Measurements from ENCODE around the gene ALKAL2. TPM values are rescaled to one million over a fixed set of nuclear protein-coding genes. Genes with fewer than 3 reads are reported as not detected.
A peak's percentile ranks its signal among the peaks of the same experiment; 100 is the strongest.

The ALKAL2 gene
- total and polyA plus RNA-seq, 9 of the 15 experiments (the other 6 are each of a cell fraction or from before 2014, with no cell fraction given): not detected

DNA sequence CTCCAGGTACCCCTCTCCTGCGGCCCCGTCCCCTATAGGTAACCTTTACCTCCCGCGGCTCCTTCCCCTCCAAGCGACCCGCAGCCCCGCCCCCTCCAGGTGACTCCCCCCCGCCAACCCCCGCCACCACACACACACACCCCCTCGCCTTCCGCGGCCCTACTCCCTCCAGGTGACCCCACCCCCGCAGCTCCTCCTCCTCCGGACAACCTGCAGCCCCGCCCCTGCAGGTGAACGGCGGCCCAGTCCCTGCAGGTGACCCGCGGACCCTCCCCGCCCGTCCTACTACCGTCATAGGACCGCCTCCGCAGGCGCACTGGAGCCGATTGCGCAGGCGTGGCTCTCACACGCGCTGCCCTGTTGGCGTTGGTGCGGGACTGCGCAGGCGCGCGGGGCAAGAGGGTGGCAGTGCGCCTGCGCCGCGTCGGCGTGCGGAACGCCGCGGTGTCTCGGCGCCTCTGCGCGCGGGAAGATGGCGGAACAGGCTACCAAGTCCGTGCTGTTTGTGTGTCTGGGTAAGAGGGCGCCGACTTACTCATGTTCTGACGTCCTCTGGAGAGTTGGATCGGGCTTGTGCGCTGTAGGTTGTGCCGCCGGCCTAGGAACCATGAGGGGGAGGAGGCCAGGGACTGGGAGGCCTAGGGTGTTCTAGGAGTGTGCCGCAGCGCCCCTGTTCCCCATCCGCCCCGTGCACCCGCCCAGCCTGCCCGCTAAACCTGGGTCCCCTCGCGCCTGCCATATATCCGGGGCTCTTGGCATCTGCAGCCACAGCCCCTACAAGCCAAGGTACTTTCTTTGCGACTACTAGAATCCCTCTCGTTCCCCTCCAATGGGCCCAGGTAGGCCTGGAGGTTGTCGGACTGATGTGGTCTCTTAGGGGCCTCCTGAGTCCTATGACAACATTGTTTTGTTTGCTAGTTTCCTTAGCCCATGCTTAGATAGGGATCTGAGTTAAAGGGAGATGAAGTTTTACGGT, 23.1 kb downstream of the ALKAL2 start, which contains the start of gene ACP1 (continued):
- TF ChIP-seq, protein P1, sequence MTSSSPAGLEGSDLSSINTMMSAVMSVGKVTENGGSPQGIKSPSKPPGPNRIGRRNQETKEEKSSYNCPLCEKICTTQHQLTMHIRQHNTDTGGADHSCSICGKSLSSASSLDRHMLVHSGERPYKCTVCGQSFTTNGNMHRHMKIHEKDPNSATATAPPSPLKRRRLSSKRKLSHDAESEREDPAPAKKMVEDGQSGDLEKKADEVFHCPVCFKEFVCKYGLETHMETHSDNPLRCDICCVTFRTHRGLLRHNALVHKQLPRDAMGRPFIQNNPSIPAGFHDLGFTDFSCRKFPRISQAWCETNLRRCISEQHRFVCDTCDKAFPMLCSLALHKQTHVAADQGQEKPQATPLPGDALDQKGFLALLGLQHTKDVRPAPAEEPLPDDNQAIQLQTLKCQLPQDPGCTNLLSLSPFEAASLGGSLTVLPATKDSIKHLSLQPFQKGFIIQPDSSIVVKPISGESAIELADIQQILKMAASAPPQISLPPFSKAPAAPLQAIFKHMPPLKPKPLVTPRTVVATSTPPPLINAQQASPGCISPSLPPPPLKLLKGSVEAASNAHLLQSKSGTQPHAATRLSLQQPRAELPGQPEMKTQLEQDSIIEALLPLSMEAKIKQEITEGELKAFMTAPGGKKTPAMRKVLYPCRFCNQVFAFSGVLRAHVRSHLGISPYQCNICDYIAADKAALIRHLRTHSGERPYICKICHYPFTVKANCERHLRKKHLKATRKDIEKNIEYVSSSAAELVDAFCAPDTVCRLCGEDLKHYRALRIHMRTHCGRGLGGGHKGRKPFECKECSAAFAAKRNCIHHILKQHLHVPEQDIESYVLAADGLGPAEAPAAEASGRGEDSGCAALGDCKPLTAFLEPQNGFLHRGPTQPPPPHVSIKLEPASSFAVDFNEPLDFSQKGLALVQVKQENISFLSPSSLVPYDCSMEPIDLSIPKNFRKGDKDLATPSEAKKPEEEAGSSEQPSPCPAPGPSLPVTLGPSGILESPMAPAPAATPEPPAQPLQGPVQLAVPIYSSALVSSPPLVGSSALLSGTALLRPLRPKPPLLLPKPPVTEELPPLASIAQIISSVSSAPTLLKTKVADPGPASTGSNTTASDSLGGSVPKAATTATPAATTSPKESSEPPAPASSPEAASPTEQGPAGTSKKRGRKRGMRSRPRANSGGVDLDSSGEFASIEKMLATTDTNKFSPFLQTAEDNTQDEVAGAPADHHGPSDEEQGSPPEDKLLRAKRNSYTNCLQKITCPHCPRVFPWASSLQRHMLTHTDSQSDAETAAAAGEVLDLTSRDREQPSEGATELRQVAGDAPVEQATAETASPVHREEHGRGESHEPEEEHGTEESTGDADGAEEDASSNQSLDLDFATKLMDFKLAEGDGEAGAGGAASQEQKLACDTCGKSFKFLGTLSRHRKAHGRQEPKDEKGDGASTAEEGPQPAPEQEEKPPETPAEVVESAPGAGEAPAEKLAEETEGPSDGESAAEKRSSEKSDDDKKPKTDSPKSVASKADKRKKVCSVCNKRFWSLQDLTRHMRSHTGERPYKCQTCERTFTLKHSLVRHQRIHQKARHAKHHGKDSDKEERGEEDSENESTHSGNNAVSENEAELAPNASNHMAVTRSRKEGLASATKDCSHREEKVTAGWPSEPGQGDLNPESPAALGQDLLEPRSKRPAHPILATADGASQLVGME (CRISPR knock-in tag; IDR thresholded peaks at IDR 0.05): no peak
- TF ChIP-seq TAF9B (IDR thresholded peaks at IDR 0.05; ENCODE audit: partially characterized antibody) (peak; percentile 81), ETV5 (CRISPR knock-in tag; IDR thresholded peaks at IDR 0.05; ENCODE audit: low read depth) (0 out of 2 replicates have a peak, but pooled peaks have one; percentile 22), MTA3 (IDR thresholded peaks at IDR 0.05; ENCODE audit: borderline replicate concordance) (peak; percentile 40; the same call in 1 of the 2 replicates), SMAD3 (CRISPR knock-in tag; conservative IDR thresholded peaks at IDR 0.05) (no peak), ZKSCAN1 (IDR thresholded peaks at IDR 0.05; ENCODE audit: low read depth, low read length) (peak; percentile 56), TAF1 (IDR thresholded peaks at IDR 0.05; ENCODE audit: control insufficient read depth, extremely low read depth, insufficient read depth, low read length, severe bottlenecking) (peak; percentile 73), JUNB (CRISPR knock-in tag; conservative IDR thresholded peaks at IDR 0.05) (no peak), NBN (IDR thresholded peaks at IDR 0.05; ENCODE audit: low read depth) (no peak; the same call in 1 of the 2 replicates), TCF3 (CRISPR knock-in tag; IDR thresholded peaks at IDR 0.05) (0 out of 2 replicates have a peak, but pooled peaks have one; percentile 19), ZNF561 (CRISPR knock-in tag; conservative IDR thresholded peaks at IDR 0.05) (no peak), RBM39 (optimal IDR thresholded peaks at IDR 0.05; ENCODE audit: low read depth, low read length) (no peak)
- TF ChIP-seq, protein P2, sequence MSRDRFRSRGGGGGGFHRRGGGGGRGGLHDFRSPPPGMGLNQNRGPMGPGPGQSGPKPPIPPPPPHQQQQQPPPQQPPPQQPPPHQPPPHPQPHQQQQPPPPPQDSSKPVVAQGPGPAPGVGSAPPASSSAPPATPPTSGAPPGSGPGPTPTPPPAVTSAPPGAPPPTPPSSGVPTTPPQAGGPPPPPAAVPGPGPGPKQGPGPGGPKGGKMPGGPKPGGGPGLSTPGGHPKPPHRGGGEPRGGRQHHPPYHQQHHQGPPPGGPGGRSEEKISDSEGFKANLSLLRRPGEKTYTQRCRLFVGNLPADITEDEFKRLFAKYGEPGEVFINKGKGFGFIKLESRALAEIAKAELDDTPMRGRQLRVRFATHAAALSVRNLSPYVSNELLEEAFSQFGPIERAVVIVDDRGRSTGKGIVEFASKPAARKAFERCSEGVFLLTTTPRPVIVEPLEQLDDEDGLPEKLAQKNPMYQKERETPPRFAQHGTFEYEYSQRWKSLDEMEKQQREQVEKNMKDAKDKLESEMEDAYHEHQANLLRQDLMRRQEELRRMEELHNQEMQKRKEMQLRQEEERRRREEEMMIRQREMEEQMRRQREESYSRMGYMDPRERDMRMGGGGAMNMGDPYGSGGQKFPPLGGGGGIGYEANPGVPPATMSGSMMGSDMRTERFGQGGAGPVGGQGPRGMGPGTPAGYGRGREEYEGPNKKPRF (IDR thresholded peaks at IDR 0.05; ENCODE audit: low read depth, low read length): no peak
- TF ChIP-seq, protein P3, sequence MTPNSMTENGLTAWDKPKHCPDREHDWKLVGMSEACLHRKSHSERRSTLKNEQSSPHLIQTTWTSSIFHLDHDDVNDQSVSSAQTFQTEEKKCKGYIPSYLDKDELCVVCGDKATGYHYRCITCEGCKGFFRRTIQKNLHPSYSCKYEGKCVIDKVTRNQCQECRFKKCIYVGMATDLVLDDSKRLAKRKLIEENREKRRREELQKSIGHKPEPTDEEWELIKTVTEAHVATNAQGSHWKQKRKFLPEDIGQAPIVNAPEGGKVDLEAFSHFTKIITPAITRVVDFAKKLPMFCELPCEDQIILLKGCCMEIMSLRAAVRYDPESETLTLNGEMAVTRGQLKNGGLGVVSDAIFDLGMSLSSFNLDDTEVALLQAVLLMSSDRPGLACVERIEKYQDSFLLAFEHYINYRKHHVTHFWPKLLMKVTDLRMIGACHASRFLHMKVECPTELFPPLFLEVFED (CRISPR knock-in tag; conservative IDR thresholded peaks at IDR 0.05): no peak
